Stomach (tissue), 4 donors: Measurements from ENCODE around the gene MRM3.

Experiments
- POLR2A ChIP-seq, 4 donors: fragments of 450-650 bp; IDR thresholded peaks; one replicate each; pipeline ENCODE4 v1.6.1; 2016; ENCODE audit warnings: antibody characterized with exemption in 4 of 4, control low read depth in 2 of 4, mild to moderate bottlenecking in 1 of 4, moderate library complexity in 1 of 4
- POLR2AphosphoS5 ChIP-seq, 3 donors: sonication (generic); formaldehyde crosslinking; IDR thresholded peaks; one replicate each; pipeline ENCODE4 v1.6.1; 2016; ENCODE audit warnings: antibody characterized with exemption in 3 of 3
- TF ChIP-seq, protein P1 (sequence below), 7 experiments: fragments of 450-650 bp in 4 of 7; fragments of 200-600 bp in 3 of 7; sonication (generic) in 3 of 7; IDR thresholded peaks; one replicate each; pipeline ENCODE4 v1.5.1; 2016 to 2019; ENCODE audit warnings: antibody characterized with exemption in 7 of 7, control low read depth in 2 of 7, mild to moderate bottlenecking in 1 of 7

DNA sequence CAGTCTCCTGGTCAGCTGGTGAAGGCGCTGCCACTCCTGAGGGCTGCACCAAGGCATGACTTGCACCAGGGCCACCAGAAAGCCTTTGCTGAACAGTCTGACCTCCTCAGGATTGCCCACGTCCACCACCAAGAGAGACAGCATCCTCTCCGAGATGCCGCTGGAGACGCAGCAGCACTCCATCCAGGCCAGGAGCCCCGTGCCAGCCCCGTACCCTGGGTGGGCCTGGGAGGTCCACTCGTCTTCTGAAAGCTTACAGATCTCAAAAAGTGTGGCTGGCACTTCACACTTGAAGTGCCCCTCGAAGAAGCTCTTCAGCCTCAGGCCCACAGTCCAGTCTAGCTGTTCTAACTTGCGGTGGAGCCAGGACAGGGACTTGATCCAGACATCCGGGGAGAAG lies 36.7 kb upstream of the MRM3 start:
- TF ChIP-seq POLR2A (IDR thresholded peaks at IDR 0.05) (no peak), POLR2AphosphoS5 (IDR thresholded peaks at IDR 0.05) (no peak)
- TF ChIP-seq, protein P1, sequence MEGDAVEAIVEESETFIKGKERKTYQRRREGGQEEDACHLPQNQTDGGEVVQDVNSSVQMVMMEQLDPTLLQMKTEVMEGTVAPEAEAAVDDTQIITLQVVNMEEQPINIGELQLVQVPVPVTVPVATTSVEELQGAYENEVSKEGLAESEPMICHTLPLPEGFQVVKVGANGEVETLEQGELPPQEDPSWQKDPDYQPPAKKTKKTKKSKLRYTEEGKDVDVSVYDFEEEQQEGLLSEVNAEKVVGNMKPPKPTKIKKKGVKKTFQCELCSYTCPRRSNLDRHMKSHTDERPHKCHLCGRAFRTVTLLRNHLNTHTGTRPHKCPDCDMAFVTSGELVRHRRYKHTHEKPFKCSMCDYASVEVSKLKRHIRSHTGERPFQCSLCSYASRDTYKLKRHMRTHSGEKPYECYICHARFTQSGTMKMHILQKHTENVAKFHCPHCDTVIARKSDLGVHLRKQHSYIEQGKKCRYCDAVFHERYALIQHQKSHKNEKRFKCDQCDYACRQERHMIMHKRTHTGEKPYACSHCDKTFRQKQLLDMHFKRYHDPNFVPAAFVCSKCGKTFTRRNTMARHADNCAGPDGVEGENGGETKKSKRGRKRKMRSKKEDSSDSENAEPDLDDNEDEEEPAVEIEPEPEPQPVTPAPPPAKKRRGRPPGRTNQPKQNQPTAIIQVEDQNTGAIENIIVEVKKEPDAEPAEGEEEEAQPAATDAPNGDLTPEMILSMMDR (IDR thresholded peaks at IDR 0.05) = no peak
